DMS153 treated with DMSO at 0.1 percent for 48 hours (cell line): ENCODE data around the gene ENAH.
"Not testable (repeated sequence)": the region's sequence is repeated elsewhere in the genome, so short reads cannot be mapped to it uniquely, and the experiment has no call there.

Source experiments
- DNase-seq: peaks from one replicate; lab custom pipeline; 2025; ENCODE audit not compliant: unreplicated experiment; lab: John Stamatoyannopoulos, UW

Gene ENAH

DNA sequence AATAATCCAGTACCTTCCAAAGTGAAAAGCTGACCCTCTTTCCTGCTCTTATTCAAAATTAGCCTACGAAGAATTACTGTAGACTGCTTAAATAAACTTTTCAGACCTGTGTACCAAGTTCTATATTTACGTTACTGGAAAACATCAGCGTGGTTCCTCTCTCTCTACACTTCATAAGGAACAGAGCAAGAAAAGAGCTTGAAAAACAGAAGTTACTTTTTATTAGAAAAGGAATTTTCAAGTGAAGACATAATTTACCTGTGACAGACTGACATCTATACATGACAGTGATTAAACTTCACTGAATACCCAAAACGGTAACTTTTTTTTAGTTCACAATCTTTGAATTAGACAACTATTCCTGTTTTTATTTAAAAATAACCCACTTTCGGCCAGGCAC is 2.7 kb downstream of the ENAH start:
- no peak for DNase-seq

- no peak for DNase-seq
Observed at GRCh38 chr1:225645194-225645895, 7.6 kb downstream of the ENAH start.

- no peak for DNase-seq
Observed at GRCh38 chr1:225644666-225645065, 8.3 kb downstream of the ENAH start.

DNA sequence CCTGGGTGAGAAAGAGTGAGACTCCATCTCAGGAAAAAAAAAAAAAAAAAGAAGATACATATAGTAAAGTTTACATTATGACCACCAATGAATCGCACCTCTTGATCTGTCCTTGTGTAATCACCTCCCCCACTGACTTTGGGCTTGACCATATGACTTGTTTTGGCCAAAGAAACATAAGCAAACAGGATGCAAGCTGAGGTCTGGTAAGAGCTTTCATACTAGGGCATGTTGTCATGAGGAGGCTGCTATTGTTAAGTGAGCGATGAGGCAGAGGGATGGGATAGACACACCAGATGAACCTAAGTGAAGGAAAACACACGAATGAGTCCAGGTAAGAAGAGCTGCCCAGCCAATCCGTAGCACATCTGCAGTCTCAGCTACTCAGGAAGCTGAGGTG is 10.7 kb downstream of the ENAH start:
- DNase-seq, result no peak

GRCh38 chr1:225638853-225639252 is 14.1 kb downstream of the ENAH start:
- DNase-seq, result no peak

DNA sequence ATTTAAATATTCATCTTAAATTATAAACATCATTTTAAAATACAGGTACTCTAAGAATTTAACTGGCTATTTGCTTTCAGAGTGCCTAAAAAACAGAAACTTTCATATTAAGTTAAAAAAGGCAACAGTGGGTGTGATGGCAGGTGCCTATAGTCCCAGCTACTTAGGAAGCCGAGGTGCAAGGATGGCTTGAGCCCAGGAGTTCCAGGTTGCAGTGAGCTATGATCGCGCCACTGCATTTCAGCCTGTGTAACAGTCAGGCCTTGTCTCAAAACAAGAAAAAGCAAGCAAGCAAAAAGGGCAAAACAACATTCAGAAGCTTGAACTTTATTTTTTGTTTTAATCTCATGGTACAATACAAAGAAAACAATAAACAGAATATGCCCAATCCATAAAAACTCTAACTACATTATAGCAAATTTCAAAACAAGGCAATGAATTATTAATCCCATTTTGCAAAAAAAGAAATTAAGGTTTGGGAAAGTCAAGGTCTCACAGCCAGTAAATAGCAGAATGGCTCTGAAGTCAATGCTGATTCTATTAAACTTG is 15.2 kb downstream of the ENAH start:
- no peak for DNase-seq

DNA sequence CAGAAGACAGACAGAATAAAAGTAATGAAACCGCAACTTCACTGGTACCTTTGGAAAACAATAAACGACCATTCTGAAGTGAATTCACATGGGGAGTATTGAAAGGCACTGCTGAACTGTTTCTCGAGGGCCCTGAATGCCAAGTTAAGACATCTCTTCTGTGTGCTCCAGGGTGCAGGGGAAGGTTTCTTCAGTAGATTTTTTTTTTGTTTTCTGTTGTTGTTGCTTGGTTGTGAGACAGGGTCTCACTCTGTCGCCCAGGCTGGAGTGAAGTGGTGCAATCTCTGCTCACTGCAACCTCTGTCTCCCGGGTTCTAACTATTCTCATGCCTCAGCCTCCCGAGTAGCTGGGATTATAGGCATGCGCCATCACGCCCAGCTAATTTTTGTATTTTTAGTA is 15.9 kb downstream of the ENAH start:
- DNase-seq, result not testable (repeated sequence)

GRCh38 chr1:225635649-225636048 is 17.3 kb downstream of the ENAH start:
- DNase-seq, result no peak

DNA sequence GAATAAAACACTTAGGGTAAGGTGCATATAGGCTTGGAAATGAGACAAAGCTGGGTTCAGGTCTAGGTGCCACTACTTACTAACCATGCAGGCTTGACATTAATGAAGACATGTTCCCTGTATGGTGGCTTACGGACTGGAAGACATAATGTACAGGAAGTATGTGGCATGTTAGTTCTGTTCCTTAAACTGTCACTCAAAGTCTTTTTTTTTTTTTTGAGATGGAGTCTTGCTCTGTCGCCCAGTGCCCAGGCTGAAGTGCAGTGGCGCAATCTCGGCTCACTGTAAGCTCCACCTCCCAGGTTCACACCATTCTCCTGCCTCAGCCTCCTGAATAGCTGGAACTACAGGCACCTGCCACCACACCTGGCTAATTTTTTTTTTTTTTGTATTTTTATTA is 20.1 kb downstream of the ENAH start:
- DNase-seq, result not testable (repeated sequence)

- no peak for DNase-seq
Observed at GRCh38 chr1:225631021-225631663, 21.8 kb downstream of the ENAH start.

GRCh38 chr1:225629483-225629882 is 23.4 kb downstream of the ENAH start:
- no peak for DNase-seq

DNA sequence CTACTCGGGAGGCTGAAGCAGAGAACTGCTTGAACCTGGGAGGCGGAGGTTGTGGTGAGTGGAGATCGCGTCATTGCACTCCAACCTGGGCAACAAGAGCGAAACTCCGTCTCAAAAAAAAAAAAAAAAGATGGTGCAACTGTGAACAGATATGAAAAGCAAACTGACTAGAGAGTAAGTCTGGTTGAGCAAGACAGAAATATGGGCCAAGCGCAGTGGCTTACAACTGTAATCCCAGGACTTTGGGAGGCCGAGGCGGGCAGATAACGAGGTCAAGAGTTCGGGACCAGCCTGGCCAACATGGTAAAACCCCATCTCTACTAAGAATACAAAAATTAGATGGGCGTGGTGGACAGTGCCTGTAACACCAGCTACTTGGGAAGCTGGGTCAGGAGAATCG is 24.1 kb downstream of the ENAH start:
- DNase-seq, result not testable (repeated sequence)

- DNase-seq, result no peak
Observed at GRCh38 chr1:225627304-225627947, 25.5 kb downstream of the ENAH start.

DNA sequence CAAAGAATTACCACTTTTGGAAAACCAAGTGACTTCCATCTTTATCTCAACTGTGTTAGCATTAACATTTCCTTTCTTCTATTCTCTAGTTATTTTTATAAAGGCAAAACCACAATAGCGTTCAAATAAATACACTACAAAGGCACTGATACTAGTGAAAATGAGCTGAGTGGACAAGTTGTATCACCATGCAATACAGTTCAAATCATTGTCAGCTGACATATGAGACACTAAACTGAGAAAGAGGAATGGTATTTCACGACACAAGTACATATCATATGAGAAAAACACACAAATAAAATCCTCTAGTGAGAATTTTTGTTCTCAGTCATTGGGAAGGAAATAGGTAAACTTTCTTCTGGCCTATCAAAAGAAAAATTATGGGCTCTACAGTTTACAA is 26.2 kb downstream of the ENAH start:
- no peak for DNase-seq

DNA sequence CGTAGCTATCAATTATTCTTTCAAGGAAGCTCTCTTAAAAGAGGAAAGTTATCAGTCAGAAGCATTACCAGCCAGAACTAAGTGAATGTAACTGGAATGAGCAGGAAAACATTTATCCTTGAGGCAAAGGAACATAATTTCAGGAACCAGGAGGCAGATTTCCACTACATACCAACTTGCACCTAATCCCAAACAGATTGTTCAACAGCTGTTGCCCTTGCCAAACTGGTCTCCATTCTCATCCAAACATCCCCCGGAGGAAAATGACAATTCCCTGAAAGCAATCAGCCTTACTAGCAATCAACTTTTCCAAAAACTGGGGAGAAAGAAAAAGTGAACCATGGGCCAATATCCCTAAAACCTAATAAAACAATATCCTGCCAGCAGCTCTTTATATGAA is 35.0 kb downstream of the ENAH start:
- DNase-seq, result no peak

GRCh38 chr1:225617479-225617878 is 35.4 kb downstream of the ENAH start:
- no peak for DNase-seq

DNA sequence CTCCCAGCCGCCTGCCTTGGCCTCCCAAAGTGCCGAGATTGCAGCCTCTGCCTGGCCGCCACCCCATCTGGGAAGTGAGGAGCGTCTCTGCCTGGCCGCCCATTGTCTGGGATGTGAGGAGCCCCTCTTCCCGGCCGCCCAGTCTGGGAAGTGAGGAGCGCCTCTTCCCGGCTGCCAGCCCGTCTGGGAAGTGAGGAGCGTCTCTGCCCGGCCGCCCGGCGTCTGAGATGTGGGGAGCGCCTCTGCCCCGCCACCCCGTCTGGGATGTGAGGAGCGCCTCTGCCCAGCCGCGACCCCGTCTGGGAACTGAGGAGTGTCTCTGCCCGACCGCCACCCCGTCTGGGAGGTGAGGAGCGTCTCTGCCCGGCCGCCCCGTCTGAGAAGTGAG is 37.5 kb downstream of the ENAH start:
- not testable (repeated sequence) for DNase-seq

- DNase-seq, result no peak
Observed at GRCh38 chr1:225613006-225613405, 39.9 kb downstream of the ENAH start.

GRCh38 chr1:225612287-225612686 is 40.6 kb downstream of the ENAH start:
- DNase-seq, result no peak

DNA sequence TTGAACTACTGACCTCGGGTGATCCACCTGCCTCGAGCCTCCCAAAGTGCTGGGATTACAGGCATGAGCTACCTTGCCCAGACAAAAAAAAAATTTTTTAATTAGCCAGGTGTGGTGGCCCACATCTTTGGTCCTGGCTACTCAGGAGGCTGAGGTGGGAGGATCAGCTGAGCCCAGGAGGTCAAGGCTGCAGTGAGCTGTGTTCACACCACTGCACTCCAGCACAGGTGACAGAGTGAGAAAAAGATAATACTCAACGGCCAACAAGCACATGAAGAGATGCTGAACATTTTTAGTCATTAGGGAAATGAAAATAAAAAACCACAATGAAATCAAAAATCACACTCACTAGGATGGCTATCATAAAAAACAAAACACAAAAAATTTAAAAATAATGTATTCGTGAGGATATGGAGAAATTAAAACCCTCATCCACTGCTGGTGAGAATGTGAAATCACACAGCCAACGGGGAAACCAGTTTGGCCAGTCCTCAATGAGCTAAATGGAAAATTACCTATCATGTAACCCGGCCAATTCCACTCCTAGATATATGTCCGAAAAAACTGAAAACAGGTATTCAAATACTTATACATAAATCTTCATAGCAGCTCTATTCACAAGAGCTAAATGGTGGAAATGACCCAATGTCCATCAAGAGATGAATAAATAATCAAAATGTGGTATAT is 41.2 kb downstream of the ENAH start:
- DNase-seq, result no peak

DNA sequence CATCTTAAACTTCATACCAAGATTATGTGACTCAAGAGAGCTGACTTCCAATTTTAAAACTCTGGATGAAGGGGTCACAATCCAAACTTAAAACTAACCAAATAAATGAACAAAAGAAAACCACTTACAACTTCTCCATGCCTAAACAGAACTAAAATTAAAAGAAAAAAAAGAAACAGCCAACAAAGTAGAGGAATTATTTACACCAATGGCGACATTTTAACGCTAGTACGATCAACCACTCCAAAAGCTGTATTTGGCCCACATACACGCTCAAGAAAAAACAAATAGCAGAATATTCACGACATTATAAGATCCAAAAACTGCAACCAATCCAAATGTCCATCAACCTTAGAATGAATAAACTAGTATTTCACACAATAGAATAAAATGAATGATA is 42.4 kb downstream of the ENAH start:
- DNase-seq, result no peak
